Osteocyte (in vitro differentiated cells): ENCODE measurements around the gene RNF2. TPM values are rescaled to one million over a fixed set of nuclear protein-coding genes. Genes with fewer than 3 reads are reported as not detected.

Experiments
- DNase-seq: peaks from one replicate; pipeline ENCODE4 v3.0.0; 2021; ENCODE audit warnings: mixed read lengths; ENCODE audit not compliant: unreplicated experiment; ENCODE audit errors: extremely low spot score
- H3K27ac Mint-ChIP-seq: one replicate; pipeline ENCODE4 v1.8.0; 2021; ENCODE audit warnings: mild to moderate bottlenecking, mixed read lengths; ENCODE audit not compliant: unreplicated experiment
- H3K27me3 Mint-ChIP-seq: one replicate; pipeline ENCODE4 v1.8.0; 2021; ENCODE audit warnings: mixed read lengths; ENCODE audit not compliant: unreplicated experiment
- H3K36me3 Mint-ChIP-seq: one replicate; pipeline ENCODE4 v1.8.0; 2021; ENCODE audit warnings: mixed read lengths; ENCODE audit not compliant: unreplicated experiment
- H3K4me1 Mint-ChIP-seq: one replicate; pipeline ENCODE4 v1.8.0; 2021; ENCODE audit warnings: mixed read lengths; ENCODE audit not compliant: unreplicated experiment
- H3K4me3 Mint-ChIP-seq: one replicate; pipeline ENCODE4 v1.8.0; 2021; ENCODE audit warnings: mild to moderate bottlenecking, moderate library complexity, mixed read lengths; ENCODE audit not compliant: unreplicated experiment
- H3K9me3 Mint-ChIP-seq: one replicate; pipeline ENCODE4 v1.8.0; 2021; ENCODE audit warnings: mixed read lengths; ENCODE audit not compliant: unreplicated experiment
- CTCF ChIP-seq: fragments of 200-600 bp; sonication (generic); IDR thresholded peaks from 2 replicates; pipeline ENCODE4 v1.5.0; 2021; ENCODE audit warnings: antibody characterized with exemption, mild to moderate bottlenecking, moderate library complexity
- total RNA-seq: library from RNA; stranded (reverse); gene quantifications from 2 replicates; pipeline ENCODE4 v1.2.1, GENCODE V29; 2021

RNF2 gene
- total RNA-seq, 1 donor from 2014 or later: 19.5 TPM

- H3K9me3 Mint-ChIP-seq: no peaks in the 10 kb centered on the region
- TF ChIP-seq CTCF: no peak
- H3K36me3 Mint-ChIP-seq: no peaks in the 10 kb centered on the region
- peaks cover 16% of the 10 kb centered on the region for H3K4me1 Mint-ChIP-seq
- peaks cover 3% of the 10 kb centered on the region for H3K27me3 Mint-ChIP-seq
- no peak overlapping the region for H3K4me3 Mint-ChIP-seq
- H3K27ac Mint-ChIP-seq: no peak overlapping the region
- no peak for DNase-seq
Observed at GRCh38 chr1:185041742-185042141, 3.6 kb upstream of the RNF2 start.

- Mint-ChIP-seq H3K4me3 (no peak overlapping the region), H3K27ac (no peak overlapping the region), H3K27me3 (no peaks in the 10 kb centered on the region), H3K36me3 (no peaks in the 10 kb centered on the region), H3K4me1 (peaks cover 26% of the 10 kb centered on the region), H3K9me3 (no peaks in the 10 kb centered on the region)
- no peak for TF ChIP-seq CTCF
- DNase-seq: no peak
Observed at GRCh38 chr1:185042737-185043136, 2.6 kb upstream of the RNF2 start.

GRCh38 chr1:185044387-185044786, 971 bp upstream of the RNF2 start:
- no peaks in the 10 kb centered on the region for H3K36me3 Mint-ChIP-seq
- peak overlapping the region; percentile 70 for H3K27ac Mint-ChIP-seq
- H3K9me3 Mint-ChIP-seq: no peaks in the 10 kb centered on the region
- H3K4me3 Mint-ChIP-seq: peak overlapping the region; percentile 89
- no peak for TF ChIP-seq CTCF
- H3K27me3 Mint-ChIP-seq: no peaks in the 10 kb centered on the region
- DNase-seq: no peak
- H3K4me1 Mint-ChIP-seq: peaks cover 35% of the 10 kb centered on the region

- Mint-ChIP-seq H3K27ac (peak overlapping the region; percentile 76), H3K4me3 (peak overlapping the region; percentile 89), H3K4me1 (peaks cover 28% of the 10 kb centered on the region), H3K36me3 (no peaks in the 10 kb centered on the region), H3K27me3 (no peaks in the 10 kb centered on the region), H3K9me3 (no peaks in the 10 kb centered on the region)
- no peak for DNase-seq
- TF ChIP-seq CTCF: no peak
Observed at GRCh38 chr1:185045814-185046492, 595 bp downstream of the RNF2 start.

- no peaks in the 10 kb centered on the region for H3K27me3 Mint-ChIP-seq
- H3K4me1 Mint-ChIP-seq: peaks cover 28% of the 10 kb centered on the region
- H3K36me3 Mint-ChIP-seq: no peaks in the 10 kb centered on the region
- DNase-seq: no peak
- no peak for TF ChIP-seq CTCF
- H3K4me3 Mint-ChIP-seq: peak overlapping the region; percentile 89
- no peaks in the 10 kb centered on the region for H3K9me3 Mint-ChIP-seq
- peak overlapping the region; percentile 76 for H3K27ac Mint-ChIP-seq
Observed at GRCh38 chr1:185046668-185047067, 1.3 kb downstream of the RNF2 start.
